ENCODE results near the gene ZNF554.
"Not testable (repeated sequence)": the region's sequence is repeated elsewhere in the genome, so short reads cannot be mapped to it uniquely, and the experiment has no call there.

ZNF554 gene

DNA sequence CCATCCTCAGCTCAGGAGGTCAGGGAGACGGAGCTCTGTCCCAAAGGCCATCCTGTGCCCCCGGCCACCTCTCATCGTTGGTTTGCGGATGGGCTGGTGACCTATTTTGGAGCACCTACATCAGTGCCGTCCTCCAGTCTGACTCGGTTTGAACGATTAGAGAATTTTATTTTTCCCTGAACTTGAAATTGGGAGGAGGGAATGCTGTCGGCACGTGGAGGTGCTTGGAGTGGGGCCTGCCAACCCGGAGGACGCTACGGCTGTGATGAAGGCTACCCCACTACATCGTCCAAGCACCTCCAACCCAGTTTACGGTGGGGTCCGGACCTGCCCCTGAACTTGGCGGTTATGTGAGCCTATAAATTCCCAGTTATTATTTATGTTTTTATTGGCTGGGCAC is 3.0 kb upstream of the ZNF554 start:
- intact Hi-C loops (cut with DNase I), result no loop called here
- no peak for DNase-seq

- peak in 3 of 42 donors; percentile 12 to 15 (median 14) for DNase-seq
- intact Hi-C loops (cut with DNase I), result not testable (repeated sequence)
These were observed 2.3 kb upstream of the ZNF554 start for GRCh38 chr19:2817237-2817829.

DNA sequence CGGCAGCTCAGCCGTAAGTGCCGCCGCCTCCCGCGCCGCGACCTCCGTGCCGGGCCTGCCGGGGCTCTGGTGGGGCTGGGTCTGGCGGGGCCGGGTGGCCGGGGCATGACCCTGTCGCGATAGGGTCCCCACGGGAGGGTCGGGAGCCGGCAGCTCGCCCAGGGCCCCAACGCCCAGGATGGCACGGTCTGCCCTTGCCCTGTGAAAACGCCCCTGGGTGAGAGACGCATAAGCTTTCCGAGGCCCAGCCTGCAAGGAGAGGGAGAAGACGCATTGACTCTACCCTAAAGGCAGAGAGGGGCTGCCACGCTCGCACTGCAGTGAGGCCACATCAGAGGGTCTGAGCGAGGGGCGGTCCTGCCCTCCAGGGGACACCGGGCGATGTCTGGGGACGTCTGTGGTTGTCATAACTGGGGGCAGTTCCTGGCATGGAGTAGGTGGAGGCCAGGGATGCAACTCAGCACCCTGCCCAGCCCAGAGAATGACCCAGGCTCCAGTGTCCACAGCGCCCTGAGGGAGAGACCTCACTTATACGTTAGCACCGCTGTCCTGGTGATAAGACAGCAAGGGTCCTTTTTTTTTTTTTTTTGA is 539 bp downstream of the ZNF554 start:
- intact Hi-C loops (cut with DNase I), result no loop called here
- DNase-seq, result peak in 6 of 42 donors; percentile 5 to 44 (median 32)

- no peak for DNase-seq
- intact Hi-C loops (cut with DNase I), result no loop called here
These were observed 3.2 kb downstream of the ZNF554 start for GRCh38 chr19:2822846-2823245.

GRCh38 chr19:2823646-2824045 is 4.0 kb downstream of the ZNF554 start:
- DNase-seq, result no peak
- intact Hi-C loops (cut with DNase I), result no loop called here

- intact Hi-C loops (cut with DNase I), result no loop called here
- DNase-seq, result no peak
These were observed 4.5 kb downstream of the ZNF554 start for GRCh38 chr19:2824129-2824528.

GRCh38 chr19:2827022-2827421 is 7.4 kb downstream of the ZNF554 start:
- intact Hi-C loops (cut with DNase I), result no loop called here
- DNase-seq, result no peak

DNA sequence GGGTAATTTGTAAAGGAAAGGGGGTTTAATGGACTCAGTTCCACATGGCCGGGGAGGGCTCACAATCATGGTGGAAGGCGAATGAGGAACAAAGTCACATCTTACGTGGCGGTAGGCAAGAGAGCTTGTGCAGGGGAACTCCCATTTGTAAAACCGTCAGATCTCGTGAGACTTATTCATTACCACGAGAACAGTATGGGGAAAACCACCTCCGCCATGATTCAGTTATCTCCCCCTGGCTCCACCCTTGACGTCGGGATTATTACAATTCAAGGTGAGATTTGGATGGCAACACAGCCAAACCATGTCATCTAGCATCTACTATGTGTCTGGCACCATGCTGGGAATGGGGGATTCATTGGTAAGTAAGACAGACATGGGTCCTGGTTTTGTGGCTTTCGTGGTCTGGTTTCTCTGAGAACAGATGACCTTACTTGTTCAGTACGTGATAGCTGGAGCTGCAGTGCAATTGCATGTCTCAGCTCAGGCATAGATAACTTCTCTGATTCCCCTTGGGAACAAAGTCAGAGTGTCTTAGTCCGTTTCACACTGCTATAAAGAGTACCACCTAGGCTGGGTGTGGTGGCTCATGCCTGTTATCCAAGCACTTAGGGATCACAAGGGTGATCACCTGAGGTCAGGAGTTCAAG is 8.3 kb downstream of the ZNF554 start:
- intact Hi-C loops (cut with DNase I), result no loop called here
- no peak for DNase-seq

- DNase-seq, result no peak
- intact Hi-C loops (cut with DNase I), result no loop called here
These were observed 14.7 kb downstream of the ZNF554 start for GRCh38 chr19:2834294-2834871.

DNA sequence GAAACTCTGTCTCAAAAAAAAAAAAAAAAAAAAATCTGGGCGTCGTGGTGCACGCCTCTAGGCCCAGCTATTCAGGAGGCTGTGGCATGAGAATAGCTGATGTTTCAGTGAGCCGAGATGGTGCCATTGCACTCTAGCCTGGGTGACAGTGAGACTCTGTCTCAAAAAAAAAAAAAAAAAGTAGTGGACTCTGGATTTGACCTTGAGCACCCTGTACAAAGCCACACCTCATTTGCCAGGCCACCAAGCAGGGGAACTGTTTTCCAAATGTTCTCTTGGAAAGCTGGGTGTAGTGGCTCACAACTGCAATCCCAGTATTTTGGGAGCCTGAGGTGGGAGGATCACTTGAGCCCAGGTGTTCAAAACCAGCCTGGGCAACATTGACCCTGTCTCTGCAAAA is 17.8 kb downstream of the ZNF554 start:
- intact Hi-C loops (cut with DNase I), result no loop called here
- DNase-seq, result no peak

GRCh38 chr19:2840794-2841791 is 21.4 kb downstream of the ZNF554 start, which contains the start of gene ZNF555:
TSS of gene ZNF555 (plus strand) at chr19:2841475. CDS start at chr19:2841573, 98 bp downstream.
- peak; percentile 99 to 100 (median 100) for DNase-seq
- intact Hi-C loops (cut with DNase I), result no loop called here

GRCh38 chr19:2841855-2842574 is 22.3 kb downstream of the ZNF554 start:
- peak in 1 of 42 donors; percentile 44 for DNase-seq
- intact Hi-C loops (cut with DNase I), result no loop called here

GRCh38 chr19:2845107-2845506 is 25.4 kb downstream of the ZNF554 start:
- no peak for DNase-seq
- intact Hi-C loops (cut with DNase I), result no loop called here

- intact Hi-C loops (cut with DNase I), result no loop called here
- no peak for DNase-seq
These were observed 26.7 kb downstream of the ZNF554 start for GRCh38 chr19:2846180-2846894.

DNA sequence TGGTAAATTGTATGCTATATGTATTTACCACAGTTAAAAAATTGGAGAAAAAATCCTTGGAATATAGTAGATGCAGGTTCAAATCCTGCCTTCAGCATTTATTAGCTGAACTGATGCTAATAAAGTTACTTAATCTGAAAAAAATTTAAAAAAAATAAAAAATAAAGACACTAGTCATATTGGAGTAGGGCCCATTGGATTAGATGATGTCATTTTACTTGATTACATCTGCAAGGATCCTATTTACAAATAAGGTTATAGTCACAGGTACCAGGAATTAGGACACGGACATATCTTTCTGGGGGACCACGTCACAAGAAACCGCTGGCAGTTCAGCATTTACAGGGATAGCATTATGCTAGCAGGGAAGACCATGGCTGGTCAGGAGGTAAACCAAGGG is 27.8 kb downstream of the ZNF554 start:
- intact Hi-C loops (cut with DNase I), result no loop called here
- no peak for DNase-seq

GRCh38 chr19:2848616-2849015 is 28.9 kb downstream of the ZNF554 start:
- DNase-seq, result no peak
- intact Hi-C loops (cut with DNase I), result no loop called here

DNA sequence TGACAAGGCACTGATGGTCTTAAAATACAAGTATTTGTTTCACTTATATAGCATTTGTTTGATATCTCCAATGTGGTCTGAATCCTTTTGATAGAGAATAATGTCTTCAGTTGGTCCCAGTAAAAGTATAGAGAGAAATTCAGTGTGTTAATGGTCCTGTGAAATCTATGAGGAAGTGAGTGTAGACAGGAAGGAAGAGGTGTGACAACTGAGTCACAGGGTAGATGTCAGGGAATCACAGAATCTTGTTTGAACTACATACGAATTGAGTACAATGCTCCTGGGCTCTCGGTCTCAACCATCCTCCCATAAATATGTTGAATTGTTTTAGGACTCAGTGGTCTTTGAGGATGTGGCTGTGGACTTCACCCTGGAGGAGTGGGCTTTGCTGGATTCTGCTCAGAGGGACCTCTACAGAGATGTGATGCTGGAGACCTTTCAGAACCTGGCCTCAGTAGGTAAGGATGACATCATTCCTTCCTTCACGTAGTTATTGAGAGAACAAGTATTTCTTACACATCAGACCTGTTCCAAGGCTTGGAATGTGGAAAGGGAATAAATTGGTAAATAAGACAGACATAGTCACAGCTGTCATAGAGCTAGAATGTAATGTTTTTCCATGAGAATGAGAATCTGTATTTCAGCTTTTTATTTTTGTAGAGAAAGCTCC is 30.7 kb downstream of the ZNF554 start:
- DNase-seq, result no peak
- intact Hi-C loops (cut with DNase I), result no loop called here

Data from head of caudate nucleus (tissue), 42 donors.